ENCODE results near the gene CENPF. TPM values are rescaled to one million over a fixed set of nuclear protein-coding genes. Genes with fewer than 3 reads are reported as not detected.

The CENPF gene
- total and polyA plus RNA-seq, 9 of the 15 experiments (the other 6 are each of a cell fraction or from before 2014, with no cell fraction given), result 50.6 to 180 (median 98.3) TPM

DNA sequence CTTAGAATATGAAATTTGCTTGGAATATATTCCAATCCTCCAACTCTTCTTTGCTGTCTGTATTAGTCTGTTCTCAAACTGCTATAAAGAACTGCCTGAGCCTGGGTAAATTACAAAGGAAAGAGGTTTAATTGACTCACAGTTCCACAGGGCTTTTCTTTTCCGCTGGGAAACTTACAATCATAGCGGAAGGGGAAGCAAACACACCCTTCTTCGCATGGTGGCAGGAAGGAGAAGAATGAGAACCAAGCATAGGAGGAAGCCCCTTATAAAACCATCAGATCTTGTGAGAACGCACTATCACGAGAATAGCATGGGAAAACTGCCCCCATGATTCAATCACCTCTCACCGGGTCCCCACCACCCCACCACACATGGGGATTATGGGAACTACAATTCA is 14.8 kb downstream of the CENPF start (continued):
- no peak for TF ChIP-seq FOXJ2 (tag; IDR thresholded peaks at IDR 0.05)
- no peak for TF ChIP-seq MNT (conservative IDR thresholded peaks at IDR 0.05)
- no peak for TF ChIP-seq PHF8 (IDR thresholded peaks at IDR 0.05; ENCODE audit: borderline replicate concordance, low read length)
- TF ChIP-seq FOXO4 (CRISPR knock-in tag; IDR thresholded peaks at IDR 0.05), result no peak
- no peak for TF ChIP-seq GABPA (tag; conservative IDR thresholded peaks at IDR 0.05; ENCODE audit: low read depth)
- TF ChIP-seq, protein P1, sequence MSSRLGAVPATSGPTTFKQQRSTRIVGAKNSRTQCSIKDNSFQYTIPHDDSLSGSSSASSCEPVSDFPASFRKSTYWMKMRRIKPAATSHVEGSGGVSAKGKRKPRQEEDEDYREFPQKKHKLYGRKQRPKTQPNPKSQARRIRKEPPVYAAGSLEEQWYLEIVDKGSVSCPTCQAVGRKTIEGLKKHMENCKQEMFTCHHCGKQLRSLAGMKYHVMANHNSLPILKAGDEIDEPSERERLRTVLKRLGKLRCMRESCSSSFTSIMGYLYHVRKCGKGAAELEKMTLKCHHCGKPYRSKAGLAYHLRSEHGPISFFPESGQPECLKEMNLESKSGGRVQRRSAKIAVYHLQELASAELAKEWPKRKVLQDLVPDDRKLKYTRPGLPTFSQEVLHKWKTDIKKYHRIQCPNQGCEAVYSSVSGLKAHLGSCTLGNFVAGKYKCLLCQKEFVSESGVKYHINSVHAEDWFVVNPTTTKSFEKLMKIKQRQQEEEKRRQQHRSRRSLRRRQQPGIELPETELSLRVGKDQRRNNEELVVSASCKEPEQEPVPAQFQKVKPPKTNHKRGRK (tag; IDR thresholded peaks at IDR 0.05), result no peak
